NCI-H146 (cell line): ENCODE measurements around the gene ZFP36L2.
A peak's percentile ranks its signal among the peaks of the same experiment; 100 is the strongest.

Experiments
- DNase-seq: peaks from one replicate; lab custom pipeline; 2025; lab: John Stamatoyannopoulos, UW

The ZFP36L2 gene

DNA sequence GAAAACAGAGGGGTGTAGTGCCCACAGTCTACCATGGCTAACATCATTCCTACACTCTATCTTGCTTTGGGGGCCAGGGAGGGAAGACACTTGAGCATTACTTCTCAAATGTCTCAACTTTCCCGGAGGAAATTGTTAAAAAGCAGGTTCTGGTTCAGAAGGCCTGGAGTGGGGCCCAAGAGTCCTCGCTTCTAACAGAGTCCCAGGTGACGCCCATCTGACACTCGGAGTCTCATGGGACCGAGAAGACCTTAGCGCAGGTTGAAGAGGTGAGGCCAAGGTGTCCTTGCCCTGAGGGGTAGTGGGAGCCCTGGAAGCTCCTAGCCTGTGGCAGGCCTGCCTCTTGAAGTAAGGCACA is 40.1 kb downstream of the ZFP36L2 start:
- DNase-seq, result no peak

DNA sequence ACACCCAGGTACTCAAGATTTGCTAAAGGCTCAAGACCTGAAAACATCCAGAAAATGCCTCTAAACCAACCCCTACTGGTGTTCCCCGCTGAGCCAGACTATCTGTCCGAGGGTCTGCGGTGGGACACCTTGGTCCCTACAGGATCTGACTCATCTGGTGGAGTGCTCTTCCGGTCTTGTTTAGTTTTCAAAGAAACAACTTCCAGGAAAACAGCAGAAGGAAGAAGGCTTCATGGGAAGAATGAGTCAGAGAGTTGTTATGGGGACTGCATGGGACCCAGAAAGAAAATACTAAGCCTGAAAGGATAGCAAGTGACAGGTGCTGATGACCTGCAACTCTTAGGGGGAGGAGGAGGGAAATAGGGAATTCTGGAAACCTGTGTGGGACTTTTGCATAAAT is 41.3 kb downstream of the ZFP36L2 start:
- no peak for DNase-seq

DNA sequence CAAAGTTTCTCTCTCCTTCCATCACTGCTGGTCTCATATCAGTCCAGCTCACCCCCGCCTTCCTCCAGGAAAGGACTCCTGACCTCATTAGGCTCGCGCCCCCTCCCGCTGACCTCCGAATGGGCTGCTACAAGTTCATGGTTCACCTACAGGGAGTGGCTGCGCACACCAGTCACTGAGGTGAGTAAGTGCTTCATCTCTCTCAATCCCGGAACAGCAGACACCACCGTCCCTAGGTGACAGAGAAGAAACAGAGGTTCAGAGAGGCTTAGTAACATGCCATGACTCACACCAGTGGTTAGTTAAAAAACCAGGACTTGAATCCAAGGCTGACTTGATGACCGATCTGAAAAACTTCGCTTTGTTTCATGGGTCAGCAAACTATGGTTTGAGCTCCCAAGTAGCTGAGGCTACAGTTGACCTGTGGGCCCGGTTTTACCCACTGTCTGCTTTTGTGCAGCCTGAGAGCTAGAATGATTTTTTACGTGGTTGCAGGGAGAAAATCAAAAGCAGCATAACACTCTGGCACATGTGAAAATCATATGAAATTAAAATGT is 42.0 kb downstream of the ZFP36L2 start:
- no peak for DNase-seq

DNA sequence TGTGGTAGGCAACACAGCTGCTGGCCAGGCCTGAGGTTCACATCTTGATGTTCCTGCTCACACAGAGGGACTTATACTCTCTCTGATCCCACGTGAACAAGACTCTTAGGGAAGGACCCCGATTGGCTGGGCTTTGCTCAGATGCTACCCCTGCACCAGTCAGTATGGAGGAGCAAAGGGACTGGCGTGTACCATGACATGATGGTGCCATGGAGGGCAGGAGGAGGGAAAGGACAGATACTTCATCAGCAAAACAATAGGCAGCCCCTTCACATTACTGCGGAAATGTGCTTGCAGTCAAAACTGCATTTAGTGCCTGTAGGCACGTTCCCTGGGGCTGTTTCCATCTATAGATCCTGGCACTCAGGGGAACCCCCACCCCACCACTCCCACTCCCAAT is 42.7 kb downstream of the ZFP36L2 start:
- no peak for DNase-seq

DNA sequence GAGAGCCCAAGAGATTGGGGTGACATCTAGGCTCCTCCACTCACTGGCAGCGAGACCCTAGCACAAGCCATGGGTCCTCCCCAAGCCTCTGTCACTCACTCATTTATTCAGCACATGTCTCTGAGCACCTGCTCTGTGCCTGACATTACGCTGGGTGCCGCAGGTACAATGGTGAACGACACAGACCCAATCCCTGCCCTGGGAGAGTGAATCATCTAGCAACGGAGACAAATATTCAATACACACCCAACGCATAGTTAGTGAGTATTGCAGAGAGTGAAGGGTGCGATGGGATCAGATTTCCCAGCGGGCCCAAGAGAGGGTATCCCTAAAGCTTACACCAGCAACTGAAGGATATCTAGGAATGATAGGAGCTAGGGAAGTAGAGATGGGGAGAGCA is 45.5 kb downstream of the ZFP36L2 start:
- DNase-seq, result no peak

DNA sequence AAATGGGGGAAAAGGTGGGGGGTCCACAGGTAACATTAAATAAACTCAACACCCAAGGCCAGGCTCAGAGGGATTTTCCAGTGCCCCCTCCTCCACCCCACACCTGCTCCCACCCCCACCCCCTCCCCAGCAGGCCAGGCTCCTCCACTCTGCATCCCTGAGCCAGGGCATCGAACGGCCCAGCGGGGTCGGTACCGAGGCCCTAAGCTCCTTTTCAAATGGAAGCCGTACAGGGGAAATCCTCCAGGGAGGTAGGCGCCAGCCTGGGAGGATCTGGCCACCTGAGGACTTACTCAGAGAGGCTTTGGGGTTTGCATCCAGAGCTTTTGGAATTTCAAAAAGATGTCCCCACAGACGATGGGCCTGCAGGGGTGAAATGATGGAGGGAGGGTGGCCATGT is 46.5 kb downstream of the ZFP36L2 start:
- no peak for DNase-seq

DNA sequence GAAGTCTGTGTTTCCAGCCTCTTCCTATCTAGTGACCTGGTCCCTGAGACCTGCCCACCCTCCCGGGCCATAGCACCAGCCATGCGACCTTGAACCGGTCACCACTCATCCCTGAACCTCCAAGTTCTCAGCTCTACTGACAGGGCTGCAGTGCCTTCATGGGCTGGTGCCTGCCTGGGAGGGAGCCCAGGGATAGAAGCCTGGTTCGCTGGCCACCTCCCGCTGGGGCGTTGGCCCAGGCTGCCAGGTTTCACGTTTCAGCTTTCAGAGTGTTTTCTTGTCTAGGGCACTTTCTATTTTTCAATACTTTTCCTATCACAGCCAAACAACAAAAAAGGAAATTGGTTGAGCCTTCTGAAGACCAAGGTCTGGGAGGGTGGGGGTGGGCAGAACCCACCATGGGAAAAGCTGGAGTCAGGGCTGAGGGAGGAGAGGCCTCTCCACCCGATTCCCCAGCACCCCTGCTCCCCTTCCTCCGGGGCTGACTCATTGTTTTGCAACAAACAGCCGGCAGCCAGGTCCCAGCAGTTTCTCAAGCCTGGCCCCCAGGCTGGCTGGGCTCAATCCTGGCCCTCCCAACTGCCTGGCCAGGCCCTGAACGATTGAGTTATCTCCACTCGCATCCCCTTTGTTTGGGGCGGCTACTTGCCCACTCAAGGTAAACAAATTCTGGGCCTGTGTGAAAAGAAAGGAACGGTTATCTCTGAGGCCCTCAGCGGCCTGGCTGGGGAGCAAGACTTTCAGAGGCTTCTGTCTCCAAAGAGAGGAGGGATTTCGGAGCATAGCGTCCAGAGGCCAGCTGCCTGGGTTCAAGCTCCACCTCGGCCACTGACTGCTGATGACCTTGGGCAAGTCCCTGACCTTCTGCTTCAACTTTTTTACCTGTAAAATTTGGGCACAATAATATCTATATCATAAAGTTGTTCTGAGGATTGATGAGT is 47.5 kb downstream of the ZFP36L2 start:
- DNase-seq, result peak; percentile 74

DNA sequence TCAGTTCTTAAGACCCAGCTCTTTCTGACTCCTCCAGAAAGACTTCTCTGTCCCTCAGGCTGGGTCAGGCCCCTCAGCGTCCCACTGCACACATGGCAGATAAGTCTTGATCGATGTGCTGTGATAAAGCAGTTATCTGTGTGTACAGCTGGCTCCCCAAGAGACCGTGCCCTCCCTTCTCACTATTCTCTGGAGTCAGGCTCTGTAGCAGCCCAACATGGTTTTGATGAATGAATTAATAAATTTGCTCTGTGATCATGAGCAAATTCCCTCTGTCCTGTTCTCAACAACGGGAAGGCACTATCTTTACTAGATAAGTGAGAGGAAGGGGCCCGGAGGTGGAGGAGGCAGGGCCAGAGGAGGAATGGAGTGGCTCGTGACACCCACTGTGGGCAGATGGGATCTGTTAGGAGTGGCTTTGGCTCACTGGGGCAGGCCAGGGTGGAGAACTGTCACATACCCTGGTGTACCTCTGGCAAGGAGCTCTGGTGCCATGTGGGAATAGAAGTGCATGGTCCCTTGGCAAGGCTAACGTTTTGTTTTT is 48.3 kb downstream of the ZFP36L2 start:
- DNase-seq, result peak; percentile 29

DNA sequence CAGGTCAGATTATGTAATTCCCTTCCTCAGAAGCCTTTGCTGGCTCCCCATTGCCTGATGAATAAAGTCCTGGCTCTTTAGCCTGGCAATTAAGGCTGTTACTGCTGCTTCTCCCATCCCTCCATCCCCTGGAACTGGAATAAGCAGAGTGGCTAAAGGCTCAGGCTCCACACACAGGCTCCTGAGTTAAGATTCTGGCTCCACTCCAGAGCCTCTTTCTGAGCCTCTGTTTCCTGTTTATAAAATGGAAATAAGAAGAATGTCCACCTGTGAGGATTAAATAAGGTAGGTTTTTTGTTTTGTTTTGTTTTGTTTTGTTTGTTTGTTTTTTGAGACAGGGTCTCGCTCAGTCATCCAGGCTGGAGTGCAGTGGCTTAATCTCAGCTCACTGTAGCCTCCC is 50.0 kb downstream of the ZFP36L2 start:
- no peak for DNase-seq

DNA sequence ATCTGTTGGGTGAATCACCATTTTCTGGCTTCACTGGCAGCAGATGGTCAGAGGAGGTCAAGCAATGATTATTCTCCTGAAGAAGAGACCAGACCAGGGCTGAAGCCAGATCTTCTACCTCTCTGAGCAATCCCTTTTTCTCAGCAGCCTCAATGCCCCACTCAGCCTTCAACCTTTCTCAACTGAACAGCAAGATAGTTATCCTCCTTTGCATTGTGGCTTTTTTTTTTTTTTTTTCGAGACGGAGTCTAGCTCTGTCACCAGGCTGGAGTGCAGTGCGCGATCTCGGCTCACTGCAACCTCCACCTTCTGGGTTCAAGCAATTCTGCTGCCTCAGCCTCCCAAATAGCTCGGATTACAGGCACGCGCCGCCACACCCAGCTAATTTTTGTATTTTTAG is 50.5 kb downstream of the ZFP36L2 start:
- no peak for DNase-seq

DNA sequence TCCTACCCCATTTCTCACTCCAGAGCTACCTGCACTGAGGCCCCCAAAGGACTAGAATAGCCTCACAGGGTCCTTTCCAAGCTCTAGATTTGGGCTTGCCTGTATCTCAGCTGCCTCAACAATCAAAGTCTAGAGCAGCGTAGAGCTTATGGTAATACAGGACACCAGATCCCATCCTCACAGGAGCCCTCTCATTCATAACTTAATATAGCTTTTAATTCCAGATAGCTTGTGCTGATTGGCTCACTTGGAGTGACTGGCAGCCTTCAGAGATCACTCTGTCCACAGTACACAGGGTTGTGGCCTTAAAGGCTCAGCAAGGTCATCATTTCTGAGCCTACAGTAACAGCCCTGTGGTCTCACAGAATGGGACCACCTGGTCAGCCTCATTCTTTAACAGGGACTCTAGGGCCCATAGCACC is 51.4 kb downstream of the ZFP36L2 start:
- no peak for DNase-seq

DNA sequence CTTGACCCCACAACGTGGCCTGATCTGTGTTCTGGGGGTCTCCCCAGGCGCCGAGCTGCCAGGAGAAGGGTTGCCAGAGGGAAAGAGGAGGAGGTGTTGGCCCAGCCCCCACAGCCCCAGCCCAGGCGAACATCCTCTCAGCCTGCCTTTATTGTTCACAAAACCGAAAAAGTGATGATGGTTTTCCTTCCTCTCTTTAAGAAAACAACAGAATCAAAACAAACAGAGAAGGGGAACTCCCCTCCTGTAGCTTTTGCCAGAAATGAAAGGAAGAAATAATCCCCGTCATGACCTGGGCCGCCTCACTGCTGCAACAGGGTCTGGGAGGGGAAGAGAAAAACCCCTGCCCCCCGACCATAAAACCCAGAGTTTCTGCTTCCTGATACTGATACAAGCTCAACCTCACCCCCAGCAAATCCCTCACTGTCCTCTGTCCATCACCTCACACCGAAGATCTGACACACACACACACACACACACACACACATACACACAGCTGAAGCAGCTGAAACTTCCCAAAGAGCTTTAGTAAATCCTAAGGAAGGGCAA is 52.0 kb downstream of the ZFP36L2 start:
- DNase-seq, result no peak
